NCI-H2029 treated with DMSO at 0.1 percent for 48 hours (cell line): ENCODE measurements around the gene THADA.

Experiments used
- DNase-seq: peaks from one replicate; lab custom pipeline; 2025; lab: John Stamatoyannopoulos, UW

Gene THADA

GRCh38 chr2:43323857-43324256 lies 272.0 kb downstream of the THADA start:
- DNase-seq = no peak

- DNase-seq = no peak
Measured at GRCh38 chr2:43321446-43321845, 274.4 kb downstream of the THADA start.

GRCh38 chr2:43319541-43319940 lies 276.3 kb downstream of the THADA start:
- DNase-seq = no peak

- DNase-seq = no peak
Measured at GRCh38 chr2:43318791-43319190, 277.0 kb downstream of the THADA start.

- no peak for DNase-seq
Measured at GRCh38 chr2:43317680-43318079, 278.2 kb downstream of the THADA start.

GRCh38 chr2:43317194-43317593 lies 278.6 kb downstream of the THADA start:
- no peak for DNase-seq

- no peak for DNase-seq
Measured at GRCh38 chr2:43315482-43315881, 280.4 kb downstream of the THADA start.

- peak; percentile 32 for DNase-seq
Measured at GRCh38 chr2:43314299-43314927, 281.4 kb downstream of the THADA start.

- no peak for DNase-seq
Measured at GRCh38 chr2:43313642-43314017, 282.2 kb downstream of the THADA start.

- DNase-seq = peak; percentile 24
Measured at GRCh38 chr2:43312755-43313641, 282.8 kb downstream of the THADA start.

- no peak for DNase-seq
Measured at GRCh38 chr2:43311276-43311675, 284.6 kb downstream of the THADA start.

GRCh38 chr2:43309935-43310334 lies 285.9 kb downstream of the THADA start:
- DNase-seq = no peak

GRCh38 chr2:43307973-43308372 lies 287.9 kb downstream of the THADA start:
- DNase-seq = no peak

- no peak for DNase-seq
Measured at GRCh38 chr2:43307046-43307445, 288.8 kb downstream of the THADA start.

GRCh38 chr2:43306197-43306596 lies 289.6 kb downstream of the THADA start:
- no peak for DNase-seq

GRCh38 chr2:43305517-43305916 lies 290.3 kb downstream of the THADA start:
- DNase-seq = no peak

- no peak for DNase-seq
Measured at GRCh38 chr2:43305012-43305411, 290.8 kb downstream of the THADA start.

- DNase-seq = peak; percentile 59
Measured at GRCh38 chr2:43303889-43304288, 291.9 kb downstream of the THADA start.

- DNase-seq = no peak
Measured at GRCh38 chr2:43302961-43303494, 292.8 kb downstream of the THADA start.

- DNase-seq = no peak
Measured at GRCh38 chr2:43302182-43302960, 293.5 kb downstream of the THADA start.

- no peak for DNase-seq
Measured at GRCh38 chr2:43300781-43301583, 294.9 kb downstream of the THADA start.

GRCh38 chr2:43300222-43300621 lies 295.6 kb downstream of the THADA start:
- no peak for DNase-seq
